HG03139 (cell line): ENCODE measurements around the gene ANXA11.
"Not testable (repeated sequence)": the region's sequence is repeated elsewhere in the genome, so short reads cannot be mapped to it uniquely, and the experiment has no call there.

Experiments used
- ATAC-seq: cut with Tn5 transposase; IDR thresholded peaks from one replicate; pipeline ENCODE4 v1.9.1; 2021; ENCODE audit not compliant: unreplicated experiment

ANXA11 gene

GRCh38 chr10:80205477-80206276 lies at the start of gene ANXA11:
ANXA11 (minus strand) TSS chr10:80205537; CDS start chr10:80172861, 32,676 bp downstream.
- peak; percentile 79 for ATAC-seq

DNA sequence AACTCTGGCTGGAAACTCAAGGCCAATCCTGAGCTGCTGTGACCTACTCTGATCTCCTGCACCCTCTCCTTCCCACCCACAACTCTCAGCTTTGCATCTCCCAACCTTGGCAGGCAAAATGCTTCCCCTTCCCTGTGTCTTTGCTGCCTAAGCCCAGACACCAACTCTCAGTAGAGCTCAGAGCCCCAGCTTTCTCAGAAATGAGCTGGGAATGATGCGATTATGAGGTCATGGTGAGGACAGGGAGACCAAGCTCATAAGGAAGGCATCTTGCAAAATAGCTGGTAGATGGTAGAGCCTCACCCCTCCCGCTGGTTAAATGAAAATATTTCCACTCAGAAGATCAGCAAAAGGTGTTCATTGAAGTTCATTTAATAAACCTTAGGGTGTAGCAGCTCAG lies 49.4 kb upstream of the ANXA11 start:
- not testable (repeated sequence) for ATAC-seq

DNA sequence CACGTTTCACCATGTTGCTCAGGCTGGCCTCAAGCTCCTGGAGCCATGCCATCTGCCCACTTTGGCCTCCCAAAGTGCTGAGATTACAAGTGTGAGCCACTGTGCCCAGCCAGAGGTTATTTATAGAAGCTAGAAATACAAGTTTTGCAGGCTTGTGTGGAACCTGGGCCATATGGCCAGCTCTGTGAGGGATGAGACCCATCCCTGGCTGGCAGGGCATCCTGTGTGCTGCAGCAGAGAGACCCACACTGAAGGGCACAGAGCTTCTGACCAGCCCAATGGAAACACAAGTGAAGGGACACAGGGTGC lies 48.6 kb upstream of the ANXA11 start:
- not testable (repeated sequence) for ATAC-seq

DNA sequence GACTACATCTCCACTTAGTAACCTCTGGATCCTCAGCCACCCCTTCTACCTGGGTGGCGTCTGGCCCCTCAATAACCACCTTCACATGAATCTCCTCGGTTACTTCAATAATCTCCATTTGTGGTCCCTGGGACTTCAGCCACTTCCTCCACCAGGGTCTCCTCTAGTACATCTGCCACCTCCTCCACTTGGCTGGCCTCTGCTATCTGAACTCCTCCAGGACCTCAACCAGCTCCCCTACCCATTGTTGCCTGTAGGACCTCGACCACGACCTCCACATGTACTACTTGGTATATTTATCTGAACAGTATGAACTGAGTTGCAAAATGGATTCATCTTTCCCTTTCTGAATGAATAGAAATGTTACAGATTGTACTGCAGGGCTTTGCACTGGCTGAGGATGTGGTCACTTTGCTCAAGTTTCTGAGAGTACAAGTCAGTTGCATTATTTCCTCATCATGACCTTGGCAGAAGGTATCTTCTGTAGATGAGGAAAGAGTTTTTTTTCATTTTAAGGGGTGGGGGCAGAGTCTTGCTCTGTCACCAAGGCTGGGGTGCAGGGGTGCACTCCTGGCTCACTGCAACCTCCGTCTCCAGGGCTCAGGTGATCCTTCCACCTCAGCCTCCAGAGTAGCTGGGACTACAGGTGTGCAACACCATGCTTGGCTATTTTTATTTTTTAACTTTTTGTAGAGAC lies 48.1 kb upstream of the ANXA11 start:
- peak; percentile 68 for ATAC-seq

DNA sequence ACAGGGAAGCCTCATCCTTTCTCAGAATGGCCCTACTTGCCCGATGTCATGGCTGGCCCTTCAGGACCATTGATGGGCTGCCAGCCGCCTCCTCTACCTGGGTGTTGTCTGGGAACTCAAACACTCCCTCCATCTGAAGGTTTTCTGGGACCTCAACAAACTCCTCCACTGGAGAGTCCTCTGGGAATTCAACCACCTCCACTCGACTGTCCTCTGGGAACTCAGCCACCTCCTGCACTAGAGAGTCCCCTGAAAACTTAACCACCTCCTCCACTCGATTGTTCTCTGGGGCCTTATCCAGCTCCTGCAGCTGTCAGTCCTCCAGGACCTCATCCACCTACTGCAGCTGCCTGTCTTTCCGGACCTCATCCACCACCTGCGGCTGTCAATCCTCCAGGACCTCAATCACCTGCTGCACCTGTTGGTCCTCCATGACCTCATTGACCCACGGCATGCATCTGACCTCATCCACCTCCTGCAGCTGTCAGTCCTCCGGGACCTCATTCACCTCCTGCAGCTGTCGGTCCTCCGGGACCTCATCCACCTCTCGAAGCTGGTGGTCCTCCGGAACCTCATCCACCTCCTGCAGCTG lies 47.1 kb upstream of the ANXA11 start:
- ATAC-seq, result no peak

DNA sequence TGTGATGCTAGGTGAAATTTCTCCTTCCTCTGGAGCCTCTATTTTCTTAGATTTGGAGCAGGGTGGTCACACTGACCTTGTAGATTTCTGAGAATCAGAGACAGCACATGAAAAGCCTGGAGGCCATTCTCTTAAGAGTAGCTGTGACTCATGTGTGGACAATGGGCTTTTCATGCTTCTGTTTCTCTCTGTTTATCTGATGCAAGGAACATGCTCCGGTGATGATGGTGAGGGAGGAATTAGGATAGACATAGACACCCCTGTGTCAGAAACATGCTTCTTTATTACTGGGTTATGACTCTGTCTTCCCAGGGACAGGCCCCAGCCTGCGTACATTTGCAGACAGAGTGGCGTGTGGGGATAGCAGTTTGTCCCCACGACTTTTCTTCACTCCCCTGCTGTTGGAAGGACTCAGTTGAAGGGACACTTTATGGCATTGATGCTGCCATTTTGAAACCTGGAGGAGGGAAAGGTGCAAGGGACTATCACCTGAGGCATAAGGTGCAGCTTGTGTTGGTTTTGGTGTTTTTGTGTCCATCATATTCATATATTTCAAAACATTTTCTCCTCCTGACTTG lies 46.5 kb upstream of the ANXA11 start:
- not testable (repeated sequence) for ATAC-seq

DNA sequence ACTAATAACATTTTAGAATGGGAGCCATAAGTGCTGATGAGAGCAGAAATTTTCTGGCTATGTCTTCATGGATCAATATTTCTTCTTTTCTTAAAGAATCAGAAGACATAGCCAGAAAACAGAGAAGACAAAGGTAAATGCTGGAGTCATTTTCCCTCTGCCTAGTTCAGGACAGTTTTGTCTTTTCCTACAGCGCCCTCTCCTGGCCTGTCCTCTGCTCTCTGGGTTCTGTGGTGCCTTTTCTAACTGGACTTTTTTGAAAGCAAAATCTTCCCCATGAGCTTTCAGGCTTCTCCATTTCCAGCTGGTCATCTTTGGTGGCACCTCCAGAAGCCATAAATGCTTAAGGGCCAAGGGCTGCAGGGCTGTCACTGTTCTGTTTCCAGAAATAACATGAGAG lies 45.1 kb upstream of the ANXA11 start:
- ATAC-seq, result not testable (repeated sequence)

DNA sequence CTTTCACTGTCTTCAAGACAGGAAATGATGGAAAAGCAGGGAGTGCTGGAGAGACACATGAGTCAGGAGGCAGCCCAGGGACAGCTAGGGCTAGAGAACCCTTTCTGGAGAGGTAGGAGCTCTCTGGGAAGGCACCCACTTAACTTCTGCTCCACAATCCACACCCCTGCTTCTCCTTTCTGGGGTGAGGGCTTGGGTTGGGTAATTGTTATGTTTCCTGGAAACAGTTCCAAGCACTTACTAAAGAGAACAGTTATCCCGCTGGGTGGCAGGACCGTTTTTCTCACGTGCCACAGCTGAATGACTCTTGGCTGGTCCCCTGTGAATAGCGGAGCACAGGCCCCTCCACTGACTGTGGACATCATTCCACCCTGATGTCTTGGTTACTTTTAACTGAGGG lies 44.6 kb upstream of the ANXA11 start:
- not testable (repeated sequence) for ATAC-seq

DNA sequence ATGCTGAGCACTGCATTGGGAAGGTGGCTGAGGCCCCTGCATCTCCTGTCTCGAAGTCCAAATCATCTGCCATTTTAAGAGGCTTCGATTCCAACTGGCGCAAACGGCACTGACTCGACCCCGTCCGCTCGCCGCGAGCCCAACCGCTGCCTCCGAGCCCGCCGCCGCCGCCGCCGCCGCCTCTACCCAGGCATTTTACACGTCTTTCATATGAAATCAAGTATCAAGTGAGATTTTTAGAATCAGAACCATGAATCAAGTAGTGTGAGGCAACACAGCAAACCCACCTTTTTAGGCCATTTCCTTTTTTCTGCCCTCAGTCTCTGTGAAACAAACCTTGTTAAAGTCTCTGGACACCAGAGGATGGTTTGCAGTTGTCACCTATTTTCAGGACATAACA lies 42.3 kb upstream of the ANXA11 start:
- not testable (repeated sequence) for ATAC-seq

GRCh38 chr10:80244371-80244770 lies 39.0 kb upstream of the ANXA11 start:
- ATAC-seq, result not testable (repeated sequence)

GRCh38 chr10:80242341-80242740 lies 37.0 kb upstream of the ANXA11 start:
- not testable (repeated sequence) for ATAC-seq

GRCh38 chr10:80236457-80236856 lies 31.1 kb upstream of the ANXA11 start:
- ATAC-seq, result not testable (repeated sequence)

- ATAC-seq, result peak; percentile 100
These were observed 29.2 kb upstream of the ANXA11 start for GRCh38 chr10:80234331-80235235.

GRCh38 chr10:80233871-80234270 lies 28.5 kb upstream of the ANXA11 start:
- ATAC-seq, result not testable (repeated sequence)

DNA sequence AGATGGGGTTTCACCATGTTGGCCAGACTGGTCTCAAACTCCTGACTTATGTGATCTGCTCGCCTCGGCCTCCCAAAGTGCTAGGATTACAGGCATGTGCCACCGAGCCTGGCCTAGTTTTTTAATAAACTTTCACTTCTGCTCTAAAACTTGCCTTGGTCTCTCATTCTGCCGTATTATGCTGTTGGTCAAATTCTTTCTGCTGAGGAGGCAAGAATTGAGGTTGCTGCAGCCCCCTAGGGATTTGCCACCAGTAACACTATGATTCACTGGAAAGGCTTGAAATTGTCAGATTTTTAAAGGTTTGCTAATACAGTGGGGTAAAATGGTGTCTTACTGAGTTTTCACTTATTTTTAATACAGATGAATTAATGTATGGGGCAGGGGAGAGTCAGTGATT lies 21.4 kb upstream of the ANXA11 start:
- ATAC-seq, result not testable (repeated sequence)

DNA sequence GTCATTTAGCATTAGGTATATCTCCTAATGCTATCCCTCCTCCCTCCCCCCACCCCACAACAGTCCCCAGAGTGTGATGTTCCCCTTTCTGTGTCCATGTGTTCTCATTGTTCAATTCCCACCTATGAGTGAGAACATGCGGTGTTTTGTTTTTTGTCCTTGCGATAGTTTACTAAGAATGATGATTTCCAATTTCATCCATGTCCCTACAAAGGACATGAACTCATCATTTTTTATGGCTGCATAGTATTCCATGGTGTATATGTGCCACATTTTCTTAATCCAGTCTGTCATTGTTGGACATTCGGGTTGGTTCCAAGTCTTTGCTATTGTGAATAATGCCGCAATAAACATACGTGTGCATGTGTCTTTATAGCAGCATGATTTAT lies 17.7 kb upstream of the ANXA11 start:
- not testable (repeated sequence) for ATAC-seq

- ATAC-seq, result peak; percentile 90
These were observed 13.5 kb upstream of the ANXA11 start for GRCh38 chr10:80218878-80219277.

DNA sequence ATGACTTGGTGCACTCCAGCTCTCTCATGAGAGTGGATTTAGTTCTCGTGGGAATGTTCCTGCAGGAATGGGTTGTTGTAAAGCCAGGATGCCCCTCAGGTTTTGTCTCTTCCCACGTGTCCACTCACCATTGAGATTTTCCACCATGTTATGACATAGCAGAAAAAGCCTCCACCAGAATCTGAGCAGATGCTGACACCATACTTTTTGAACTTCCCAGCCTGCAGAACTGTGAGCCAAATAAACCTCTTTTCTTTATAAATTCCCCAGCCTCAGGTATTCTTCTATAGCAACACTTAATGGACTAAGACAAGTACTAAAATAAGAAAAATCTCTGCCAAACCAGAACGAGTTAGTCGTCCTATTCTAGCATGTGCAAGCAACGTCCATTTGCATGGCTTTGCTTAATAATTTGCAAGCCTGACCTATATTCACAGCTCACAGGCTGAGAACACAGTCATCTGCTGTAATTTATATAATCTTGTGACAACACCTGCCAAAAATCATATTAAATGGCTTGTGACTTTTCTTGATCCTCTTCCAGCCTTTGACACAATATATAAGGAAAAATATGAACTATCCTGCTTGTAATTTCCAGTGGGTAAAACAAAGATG lies 9.1 kb upstream of the ANXA11 start:
- ATAC-seq, result not testable (repeated sequence)

DNA sequence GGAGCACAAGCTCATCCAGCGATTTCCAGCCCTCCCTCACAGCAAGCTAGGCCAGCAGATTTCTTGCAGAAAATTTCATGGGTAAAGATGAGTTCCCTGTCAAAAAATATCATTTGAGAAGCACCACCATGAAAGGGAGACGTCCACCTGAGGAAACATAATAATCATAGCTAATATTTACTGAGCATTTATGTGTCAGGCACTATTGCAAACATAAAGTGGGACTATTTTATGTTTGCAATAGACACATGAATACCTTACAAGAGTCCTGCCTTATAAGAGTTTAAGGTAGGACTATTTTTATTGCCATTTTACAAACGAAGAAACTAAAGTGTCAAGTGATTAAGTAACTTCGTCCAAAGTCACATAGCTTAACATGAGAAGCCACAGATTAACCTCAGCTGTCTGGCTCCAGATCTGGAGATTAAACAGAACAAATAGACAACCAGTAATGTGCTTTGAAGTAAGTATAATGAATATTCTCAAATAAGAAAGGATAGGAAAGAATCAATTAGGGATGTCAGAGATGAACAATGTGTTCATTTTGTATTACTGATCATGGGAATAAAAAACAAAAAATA lies 7.3 kb upstream of the ANXA11 start:
- not testable (repeated sequence) for ATAC-seq

DNA sequence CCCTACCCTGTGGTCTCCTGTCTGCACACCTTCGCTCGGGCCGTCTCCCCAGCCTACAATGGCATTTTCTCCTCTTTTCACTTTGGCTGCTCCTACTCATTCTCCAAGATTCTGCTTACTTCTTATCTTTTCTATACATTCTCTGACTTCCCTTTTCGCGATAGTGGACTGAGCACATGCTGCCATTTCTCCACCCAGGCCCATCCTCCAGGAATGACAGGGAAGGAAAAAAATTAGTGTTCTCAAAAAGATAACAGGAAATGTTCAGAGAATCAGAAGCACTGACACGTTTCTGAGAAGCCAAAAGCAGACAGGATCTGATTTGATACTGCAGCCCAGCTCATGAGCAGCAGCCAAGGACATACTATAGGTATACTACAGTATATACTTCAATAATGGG lies 6.4 kb upstream of the ANXA11 start:
- ATAC-seq, result no peak
